HCT116 (cell line): ENCODE results near the gene RASGEF1C. TPM values are rescaled to one million over a fixed set of nuclear protein-coding genes. Genes with fewer than 3 reads are reported as not detected.

Experiments used
- ATAC-seq: fragments of 200-7000 bp; cut with Tn5 transposase; 2 replicates; pipeline ENCODE4 v1.9.1; 2020; ENCODE audit warnings: mild to moderate bottlenecking, moderate library complexity
- BruUV-seq: library from RNA; stranded (reverse); fragments of 400-500 nt; replicated peaks from 2 replicates; lab custom pipeline; 2021; lab: Mats Ljungman, UMichigan
- CTCF ChIA-PET: fragments of 300-600 bp; sonication (Branson Sonifier 250); formaldehyde crosslinking; loops from one replicate; lab custom pipeline; 2021; ENCODE audit warnings: antibody characterized with exemption; lab: Charles Lee
- POLR2A ChIA-PET: fragments of 300-600, 350-600 bp; sonication (Branson Sonifier 250); formaldehyde crosslinking; loops from one replicate; lab custom pipeline; 2021; ENCODE audit warnings: antibody characterized with exemption; lab: Charles Lee
- RAD21 ChIA-PET, 2 experiments: fragments of 300-600 bp; sonication (Branson Sonifier 250); formaldehyde crosslinking; loops; one replicate each; lab custom pipeline; 2023; ENCODE audit warnings: low total read pairs in 2 of 2; ENCODE audit not compliant: uncharacterized antibody in 2 of 2, unreplicated experiment in 2 of 2, low non-redundant PET in 1 of 2; lab: Charles Lee
- DNase-seq: peaks from one replicate; pipeline ENCODE4 v3.0.0-alpha.2; 2010; ENCODE audit warnings: low read depth, low spot score
- H2AFZ ChIP-seq: fragments of 200-600 bp; shearing (Covaris generic), sonication (generic); 2 replicates; pipeline ENCODE4 v1.6.1; 2017; ENCODE audit warnings: low read depth, mixed run types, mixed read lengths, antibody characterized with exemption, low read length; ENCODE audit not compliant: poor library complexity, severe bottlenecking
- H3K27ac ChIP-seq: 2 replicates; pipeline ENCODE4 v1.5.1; 2012; ENCODE audit warnings: low read depth, low read length
- H3K27me3 ChIP-seq: fragments of 200-600 bp; sonication (generic); 2 replicates; pipeline ENCODE4 v1.6.1; 2016; ENCODE audit warnings: mixed run types, low read length, mixed read lengths; ENCODE audit not compliant: insufficient read depth
- H3K36me3 ChIP-seq, 2 experiments: fragments of 200-500 bp in 1 of 2; fragments of 200-600 bp in 1 of 2; sonication (Bioruptor generic) in 1 of 2; sonication (generic) in 1 of 2; 2 replicates each; pipeline versions ENCODE4 v1.5.1 to v1.6.1; 2014 to 2016; ENCODE audit warnings: low read length in 2 of 2, inconsistent platforms in 1 of 2, mixed read lengths in 1 of 2, mixed run types in 1 of 2; ENCODE audit not compliant: insufficient read depth in 2 of 2, control insufficient read depth in 1 of 2
- H3K4me1 ChIP-seq, 2 experiments: fragments of 200-600 bp in 1 of 2; sonication (generic) in 1 of 2; 2 replicates each; pipeline versions ENCODE4 v1.5.1 to v1.6.1; 2012 to 2017; ENCODE audit warnings: low read length in 2 of 2, inconsistent platforms in 1 of 2, mild to moderate bottlenecking in 1 of 2, mixed read lengths in 1 of 2, mixed run types in 1 of 2, moderate library complexity in 1 of 2; ENCODE audit not compliant: insufficient read depth in 2 of 2, control insufficient read depth in 1 of 2
- H3K4me2 ChIP-seq: fragments of 200-600 bp; sonication (generic); 2 replicates; pipeline ENCODE4 v1.6.1; 2017; ENCODE audit warnings: mixed run types, low read length, mixed read lengths
- H3K4me3 ChIP-seq, 2 experiments: fragments of 200-600 bp in 1 of 2; sonication (generic) in 1 of 2; replicated peaks in 1 of 2; 2 replicates each; pipeline ENCODE4 v1.5.1; 2011 to 2016; ENCODE audit warnings: low read length in 2 of 2, control low read depth in 1 of 2, low read depth in 1 of 2, mild to moderate bottlenecking in 1 of 2, mixed read lengths in 1 of 2, mixed run types in 1 of 2
- H3K79me2 ChIP-seq: fragments of 200-600 bp; sonication (generic); 2 replicates; pipeline ENCODE4 v1.6.1; 2017; ENCODE audit warnings: mild to moderate bottlenecking, mixed run types, low read length, moderate library complexity, mixed read lengths; ENCODE audit not compliant: insufficient read depth
- H3K9ac ChIP-seq: fragments of 200-600 bp; sonication (generic); 2 replicates; pipeline ENCODE4 v1.6.1; 2016; ENCODE audit warnings: low read length, mixed read lengths
- H3K9me2 ChIP-seq: fragments of 200-600 bp; sonication (generic), shearing (Covaris generic); 2 replicates; pipeline ENCODE4 v1.6.1; 2017; ENCODE audit warnings: mixed run types, mild to moderate bottlenecking, moderate library complexity; ENCODE audit not compliant: insufficient read depth
- H3K9me3 ChIP-seq, 2 experiments: fragments of 200-500 bp in 1 of 2; fragments of 200-600 bp in 1 of 2; sonication (Bioruptor generic) in 1 of 2; sonication (generic) in 1 of 2; 2 replicates each; pipeline ENCODE4 v1.6.1; 2014 to 2017; ENCODE audit warnings: low read length in 2 of 2, mixed read lengths in 2 of 2, inconsistent platforms in 1 of 2, low read depth in 1 of 2, mild to moderate bottlenecking in 1 of 2, mixed run types in 1 of 2, moderate library complexity in 1 of 2; ENCODE audit not compliant: control insufficient read depth in 1 of 2, insufficient read depth in 1 of 2
- H4K20me1 ChIP-seq: fragments of 200-600 bp; sonication (generic), shearing (Covaris generic); 2 replicates; pipeline ENCODE4 v1.6.1; 2017; ENCODE audit warnings: mixed run types, mild to moderate bottlenecking, moderate library complexity; ENCODE audit not compliant: insufficient read depth
- CBX3 ChIP-seq: IDR thresholded peaks from 2 replicates; pipeline ENCODE4 v1.6.1; 2012; ENCODE audit warnings: low read depth
- CTCF ChIP-seq, 3 experiments: fragments of 200-600 bp in 1 of 3; sonication (generic) in 1 of 3; IDR thresholded peaks in 2 of 3; conservative IDR thresholded peaks in 1 of 3; 2 replicates each; pipeline ENCODE4 v1.5.1; 2012 to 2017; ENCODE audit warnings: low read depth in 2 of 3, low read length in 2 of 3, antibody characterized with exemption in 1 of 3, borderline replicate concordance in 1 of 3, control low read depth in 1 of 3, mild to moderate bottlenecking in 1 of 3, mixed read lengths in 1 of 3, mixed run types in 1 of 3, moderate library complexity in 1 of 3; ENCODE audit not compliant: insufficient read depth in 1 of 3
- EGR1 ChIP-seq: IDR thresholded peaks from 2 replicates; pipeline ENCODE4 v1.6.1; 2012; ENCODE audit warnings: low read depth
- EZH2 ChIP-seq: fragments of 200-600 bp; sonication (generic); IDR thresholded peaks from 2 replicates; pipeline ENCODE4 v1.6.1; 2017; ENCODE audit warnings: antibody characterized with exemption, mixed run types
- EZH2phosphoT487 ChIP-seq: fragments of 200-600 bp; IDR thresholded peaks from 2 replicates; pipeline ENCODE4 v1.6.1; 2018; ENCODE audit warnings: antibody characterized with exemption, borderline replicate concordance
- FOSL1 ChIP-seq: IDR thresholded peaks from 2 replicates; pipeline ENCODE4 v1.6.1; 2012; ENCODE audit warnings: low read depth
- JUND ChIP-seq: IDR thresholded peaks from 2 replicates; pipeline ENCODE4 v1.6.1; 2012
- MAX ChIP-seq: IDR thresholded peaks from 2 replicates; pipeline ENCODE4 v1.6.1; 2012
- RAD21 ChIP-seq: IDR thresholded peaks from 2 replicates; pipeline ENCODE4 v1.6.1; 2012; ENCODE audit warnings: low read depth, mild to moderate bottlenecking
- SIN3A ChIP-seq: IDR thresholded peaks from 2 replicates; pipeline ENCODE4 v1.6.1; 2012; ENCODE audit warnings: low read depth
- SRF ChIP-seq: IDR thresholded peaks from 2 replicates; pipeline ENCODE4 v1.6.1; 2012; ENCODE audit warnings: low read depth
- TCF7L2 ChIP-seq: IDR thresholded peaks from 2 replicates; pipeline ENCODE4 v1.7.0; 2011; ENCODE audit warnings: borderline replicate concordance, inconsistent platforms; ENCODE audit not compliant: insufficient read depth, insufficient read length; ENCODE audit errors: extremely low read depth
- YY1 ChIP-seq: IDR thresholded peaks from 2 replicates; pipeline ENCODE4 v1.6.1; 2011; ENCODE audit warnings: low read length, low read depth, moderate library complexity, mild to moderate bottlenecking; ENCODE audit not compliant: insufficient replicate concordance; ENCODE audit errors: extremely low read depth
- ZBTB33 ChIP-seq: IDR thresholded peaks from 2 replicates; pipeline ENCODE4 v1.6.1; 2011; ENCODE audit warnings: mild to moderate bottlenecking, low read length, moderate library complexity; ENCODE audit not compliant: insufficient replicate concordance; ENCODE audit errors: extremely low read depth
- ZFX ChIP-seq: fragments of 450-650 bp; IDR thresholded peaks from 2 replicates; pipeline ENCODE4 v1.6.1; 2017
- ZNF274 ChIP-seq: fragments of 200-500 bp; sonication (Bioruptor generic); IDR thresholded peaks from 2 replicates; pipeline ENCODE4 v1.6.1; 2014; ENCODE audit warnings: mild to moderate bottlenecking, low read depth, low read length, inconsistent platforms
- intact Hi-C: fragments of 100-400 bp; cut with micrococcal nuclease; formaldehyde crosslinking; loops from 2 replicates; pipeline ENCODE4 v1.10.0; 2022
- total RNA-seq: library from RNA; stranded (reverse); gene quantifications from one replicate; pipeline ENCODE4 v1.2.1, GENCODE V29; 2021; ENCODE audit not compliant: unreplicated experiment
- TF ChIP-seq, protein P1 (sequence below): IDR thresholded peaks from 2 replicates; pipeline ENCODE4 v1.6.1; 2012

Gene RASGEF1C
- total RNA-seq, 1 experiment from 2014 or later, result 1.2 TPM

DNA sequence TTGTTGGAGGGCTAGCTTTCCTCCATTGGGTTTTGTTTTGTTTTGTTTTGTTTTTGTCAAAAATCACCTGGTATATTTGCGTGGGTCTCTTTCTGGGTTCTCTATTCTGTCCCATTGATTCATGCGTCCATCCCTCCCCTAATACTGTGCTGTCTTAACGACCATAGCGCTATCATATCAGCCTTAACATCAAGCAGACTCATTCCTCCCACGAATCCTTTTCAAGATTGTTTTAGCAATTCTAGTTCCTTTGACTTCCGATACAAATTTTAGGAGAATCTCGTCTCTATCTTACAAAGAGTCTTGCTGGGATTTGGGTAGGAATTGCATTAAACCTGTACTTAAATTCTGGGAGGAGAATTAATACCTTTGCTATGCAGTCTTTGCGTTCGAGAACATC lies 106.4 kb downstream of the RASGEF1C start:
- Histone ChIP-seq H3K36me3 (no peaks in the 10 kb centered on the region), H4K20me1 (no peaks in the 10 kb centered on the region), H3K9ac (no peak overlapping the region), H3K27ac (no peak overlapping the region), H3K4me1 (no peaks in the 10 kb centered on the region), H3K4me3 (no peak overlapping the region), H3K4me2 (no peak overlapping the region), H3K27me3 (no peaks in the 10 kb centered on the region), H3K9me3 (peaks cover 5 to 13% of the 10 kb centered on the region in 2 experiments; a peak in 2 of 4 replicates), H2AFZ (no peak overlapping the region), H3K9me2 (no peaks in the 10 kb centered on the region), H3K79me2 (no peaks in the 10 kb centered on the region)
- ChIA-PET CTCF (interaction anchor here (0.9 kb wide), 1 partner anchor 12 kb away, joined by 3 read pairs; no protein-coding TSS in a partner anchor), POLR2A (no interaction called here), RAD21 (no interaction called here)
- no TSS peak for BruUV-seq
- DNase-seq (no peak), ATAC-seq (no peak)
- intact Hi-C loops, result no loop called here
- TF ChIP-seq JUND, result no peak

GRCh38 chr5:180101451-180102105 lies 107.4 kb downstream of the RASGEF1C start:
- H4K20me1 ChIP-seq, result no peaks in the 10 kb centered on the region
- CTCF ChIA-PET, result no interaction called here
- no peak overlapping the region for H3K27ac ChIP-seq
- no peak overlapping the region for H3K9ac ChIP-seq
- ATAC-seq (no peak), DNase-seq (no peak)
- no peak overlapping the region for H3K4me3 ChIP-seq
- POLR2A ChIA-PET, result no interaction called here
- H3K9me2 ChIP-seq, result no peaks in the 10 kb centered on the region
- H3K79me2 ChIP-seq, result no peaks in the 10 kb centered on the region
- RAD21 ChIA-PET, result no interaction called here
- H2AFZ ChIP-seq, result no peak overlapping the region
- no peaks in the 10 kb centered on the region for H3K4me1 ChIP-seq
- intact Hi-C loops, result no loop called here
- no peaks in the 10 kb centered on the region for H3K27me3 ChIP-seq
- H3K9me3 ChIP-seq, result peaks cover 0 to 8% of the 10 kb centered on the region in 2 experiments; a peak in 2 of 4 replicates
- H3K36me3 ChIP-seq, result no peaks in the 10 kb centered on the region
- H3K4me2 ChIP-seq, result no peak overlapping the region
- no TSS peak for BruUV-seq
- TF ChIP-seq FOSL1, result no peak
- no peak for TF ChIP-seq CBX3
- TF ChIP-seq EZH2, result no peak
- TF ChIP-seq EGR1, result no peak
- no peak for TF ChIP-seq CTCF (IDR thresholded peaks at IDR 0.05 in 2 of 3, conservative IDR thresholded peaks at IDR 0.05 in 1 of 3; ENCODE audit: borderline replicate concordance in 1 of 3, insufficient read depth in 1 of 3, low read depth in 2 of 3, low read length in 2 of 3)
- no peak for TF ChIP-seq SIN3A
- no peak for TF ChIP-seq MAX
- no peak for TF ChIP-seq EZH2phosphoT487
- TF ChIP-seq ZFX, result no peak
- no peak for TF ChIP-seq ZNF274
- TF ChIP-seq, protein P1, sequence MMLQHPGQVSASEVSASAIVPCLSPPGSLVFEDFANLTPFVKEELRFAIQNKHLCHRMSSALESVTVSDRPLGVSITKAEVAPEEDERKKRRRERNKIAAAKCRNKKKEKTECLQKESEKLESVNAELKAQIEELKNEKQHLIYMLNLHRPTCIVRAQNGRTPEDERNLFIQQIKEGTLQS, result no peak
- TF ChIP-seq YY1, result no peak
- TF ChIP-seq SRF, result no peak
- no peak for TF ChIP-seq RAD21
- no peak for TF ChIP-seq ZBTB33
- TF ChIP-seq TCF7L2, result no peak
